Esophagus (tissue), 2 donors: ENCODE measurements around the gene PRKN. TPM values are rescaled to one million over a fixed set of nuclear protein-coding genes. Genes with fewer than 3 reads are reported as not detected.
"Not testable (repeated sequence)": the region's sequence is repeated elsewhere in the genome, so short reads cannot be mapped to it uniquely, and the experiment has no call there.

Source experiments
- H3K27ac ChIP-seq, 2 donors: one replicate each; pipeline ENCODE4 v1.5.1; 2013; ENCODE audit warnings: low read depth in 2 of 2, mild to moderate bottlenecking in 2 of 2, inconsistent platforms in 1 of 2, low read length in 1 of 2, moderate library complexity in 1 of 2
- H3K27me3 ChIP-seq, 2 donors: one replicate each; pipeline ENCODE4 v1.6.1; 2013; ENCODE audit warnings: low read length in 2 of 2, control low read depth in 1 of 2, mild to moderate bottlenecking in 1 of 2; ENCODE audit not compliant: insufficient read depth in 2 of 2, control insufficient read depth in 1 of 2
- H3K36me3 ChIP-seq, 2 donors: one replicate each; pipeline ENCODE4 v1.6.1; 2013; ENCODE audit warnings: low read length in 1 of 2; ENCODE audit not compliant: control insufficient read depth in 2 of 2, insufficient read depth in 2 of 2
- H3K4me1 ChIP-seq, 2 donors: one replicate each; pipeline ENCODE4 v1.6.1; 2013; ENCODE audit warnings: low read length in 1 of 2; ENCODE audit not compliant: control insufficient read depth in 2 of 2, insufficient read depth in 2 of 2
- H3K4me3 ChIP-seq, 2 donors: one replicate each; pipeline ENCODE4 v1.5.1; 2013; ENCODE audit warnings: low read length in 2 of 2, mild to moderate bottlenecking in 2 of 2, low read depth in 1 of 2, moderate library complexity in 1 of 2
- H3K9me3 ChIP-seq, 2 donors: one replicate each; pipeline ENCODE4 v1.6.1; 2013; ENCODE audit warnings: mild to moderate bottlenecking in 2 of 2, low read depth in 1 of 2, low read length in 1 of 2, moderate library complexity in 1 of 2; ENCODE audit not compliant: control insufficient read depth in 2 of 2, insufficient read depth in 1 of 2
- WGBS, 2 donors: extraction: QIAGEN DNeasy Blood & Tissue Kit; methylation state at CpG; one replicate each; pipeline ENCODE4 v1.1.7; 2013; 5-methylcytosine and 5-hydroxymethylcytosine counted together
- polyA plus RNA-seq, 2 donors: library from polyadenylated mRNA; stranded (reverse); fragments of 200-250 nt; gene quantifications; one replicate each; pipeline ENCODE4 v1.2.3, GENCODE V29; 2013
- donor health status: healthy with polysubstance abuse.
- donor health status: Bipolar disorder and iron deficiency.

PRKN gene
- polyA plus RNA-seq, 2 donors: 0.28 to 0.45 TPM

- H3K4me1 ChIP-seq: not testable (repeated sequence)
- 92 to 95% methylated on average over 9 of the region's 9 CpGs for WGBS, 2 donors
Observed at GRCh38 chr6:161822204-161822603, 905.4 kb downstream of the PRKN start.

GRCh38 chr6:161817881-161818280, 909.7 kb downstream of the PRKN start:
- no peaks in the 10 kb centered on the region for H3K9me3 ChIP-seq

More at GRCh38 chr6:161822204-161822603, 905.4 kb downstream of the PRKN start:
- H3K4me3 ChIP-seq, H3K27ac ChIP-seq, H3K9me3 ChIP-seq, H3K36me3 ChIP-seq, H3K27me3 ChIP-seq: not testable (repeated sequence)

GRCh38 chr6:161815965-161816364, 911.6 kb downstream of the PRKN start:
- H3K4me3 ChIP-seq: no peak overlapping the region
- H3K36me3 ChIP-seq: no peaks in the 10 kb centered on the region
- no peaks in the 10 kb centered on the region for H3K9me3 ChIP-seq
- no peak overlapping the region for H3K27ac ChIP-seq
- no peaks in the 10 kb centered on the region for H3K27me3 ChIP-seq
- no peaks in the 10 kb centered on the region for H3K4me1 ChIP-seq
- WGBS, 2 donors: 37 to 47% methylated on average over 4 of the region's 4 CpGs

More at GRCh38 chr6:161817881-161818280, 909.7 kb downstream of the PRKN start:
- Histone ChIP-seq H3K27ac (no peak overlapping the region), H3K36me3 (no peaks in the 10 kb centered on the region), H3K4me3 (no peak overlapping the region), H3K4me1 (no peaks in the 10 kb centered on the region), H3K27me3 (no peaks in the 10 kb centered on the region)
- WGBS, 2 donors: 84 to 86% methylated on average over 4 of the region's 4 CpGs

- 93 to 98% methylated on average over 8 of the region's 8 CpGs for WGBS, 2 donors
- Histone ChIP-seq H3K27ac (no peak overlapping the region), H3K36me3 (no peaks in the 10 kb centered on the region), H3K9me3 (no peaks in the 10 kb centered on the region), H3K4me3 (no peak overlapping the region), H3K27me3 (no peaks in the 10 kb centered on the region), H3K4me1 (no peaks in the 10 kb centered on the region)
Observed at GRCh38 chr6:161813156-161813555, 914.4 kb downstream of the PRKN start.

- Histone ChIP-seq H3K4me1 (no peaks in the 10 kb centered on the region), H3K27me3 (no peaks in the 10 kb centered on the region), H3K9me3 (no peaks in the 10 kb centered on the region), H3K4me3 (no peak overlapping the region), H3K36me3 (no peaks in the 10 kb centered on the region), H3K27ac (no peak overlapping the region)
- WGBS, 2 donors: 88 to 92% methylated on average over 2 of the region's 2 CpGs
Observed at GRCh38 chr6:161809971-161810370, 917.6 kb downstream of the PRKN start.

- whole genome bisulfite sequencing, 2 donors: 83 to 90% methylated on average over 1 of the region's 1 CpG
- H3K4me3 ChIP-seq: no peak overlapping the region
- H3K4me1 ChIP-seq: no peaks in the 10 kb centered on the region
- no peaks in the 10 kb centered on the region for H3K9me3 ChIP-seq
- H3K27me3 ChIP-seq: no peaks in the 10 kb centered on the region
- H3K27ac ChIP-seq: no peak overlapping the region
- H3K36me3 ChIP-seq: no peaks in the 10 kb centered on the region
Observed at GRCh38 chr6:161804838-161805237, 922.7 kb downstream of the PRKN start.

- Histone ChIP-seq H3K27ac (no peak overlapping the region), H3K4me3 (no peak overlapping the region), H3K27me3 (no peaks in the 10 kb centered on the region), H3K4me1 (no peaks in the 10 kb centered on the region), H3K36me3 (no peaks in the 10 kb centered on the region), H3K9me3 (no peaks in the 10 kb centered on the region)
- WGBS, 2 donors: 62 to 70% methylated on average over 3 of the region's 3 CpGs
Observed at GRCh38 chr6:161803131-161803530, 924.4 kb downstream of the PRKN start.

- H3K9me3 ChIP-seq: no peaks in the 10 kb centered on the region
- WGBS, 2 donors: 84 to 89% methylated on average over 8 of the region's 8 CpGs
Observed at GRCh38 chr6:161802231-161802630, 925.3 kb downstream of the PRKN start.

GRCh38 chr6:161798844-161799394, 928.6 kb downstream of the PRKN start:
- Histone ChIP-seq H3K4me3 (no peak overlapping the region), H3K36me3 (no peaks in the 10 kb centered on the region), H3K27me3 (no peaks in the 10 kb centered on the region), H3K27ac (no peak overlapping the region), H3K9me3 (no peaks in the 10 kb centered on the region), H3K4me1 (no peaks in the 10 kb centered on the region)
- WGBS, 2 donors: 66% methylated on average over 7 of the region's 7 CpGs

More at GRCh38 chr6:161802231-161802630, 925.3 kb downstream of the PRKN start:
- no peaks in the 10 kb centered on the region for H3K36me3 ChIP-seq
- no peak overlapping the region for H3K27ac ChIP-seq
- no peaks in the 10 kb centered on the region for H3K4me1 ChIP-seq
- H3K4me3 ChIP-seq: no peak overlapping the region
- H3K27me3 ChIP-seq: no peaks in the 10 kb centered on the region

GRCh38 chr6:161796681-161797080, 930.9 kb downstream of the PRKN start:
- peaks cover 0 to 3% of the 10 kb centered on the region in 2 donors for H3K9me3 ChIP-seq
- H3K4me3 ChIP-seq: no peak overlapping the region
- no peaks in the 10 kb centered on the region for H3K36me3 ChIP-seq
- no peaks in the 10 kb centered on the region for H3K4me1 ChIP-seq
- no peak overlapping the region for H3K27ac ChIP-seq
- WGBS, 2 donors: 46 to 60% methylated on average over 1 of the region's 1 CpG
- H3K27me3 ChIP-seq: no peaks in the 10 kb centered on the region
